Panc1 (cell line): Measurements from ENCODE around the gene DPH1. TPM values are rescaled to one million over a fixed set of nuclear protein-coding genes. Genes with fewer than 3 reads are reported as not detected.

Experiments
- ATAC-seq: fragments of 200-7000 bp; cut with Tn5 transposase; 2 replicates; pipeline ENCODE4 v1.9.1; 2020; ENCODE audit warnings: mild to moderate bottlenecking, moderate library complexity
- BruUV-seq: library from RNA; stranded (reverse); fragments of 400-500 nt; replicated peaks from 2 replicates; lab custom pipeline; 2021; lab: Mats Ljungman, UMichigan
- CTCF ChIA-PET: fragments of 300-600 bp; sonication (Branson Sonifier 250); formaldehyde crosslinking; loops from one replicate; lab custom pipeline; 2022; ENCODE audit warnings: antibody characterized with exemption; lab: Charles Lee
- POLR2A ChIA-PET: fragments of 300-600 bp; sonication (Branson Sonifier 250); formaldehyde crosslinking; loops from one replicate; lab custom pipeline; 2022; ENCODE audit warnings: antibody characterized with exemption; lab: Charles Lee
- DNase-seq: peaks from one replicate; pipeline ENCODE4 v3.0.0-alpha.2; 2010; ENCODE audit warnings: low read depth, low spot score
- H3K27ac ChIP-seq: 2 replicates; pipeline ENCODE4 v1.5.1; 2011; ENCODE audit warnings: mild to moderate bottlenecking, low read length, inconsistent platforms
- H3K27me3 ChIP-seq: fragments of 200-500 bp; sonication (Bioruptor generic); 2 replicates; pipeline ENCODE4 v1.6.0; 2014; ENCODE audit warnings: low read length, inconsistent platforms; ENCODE audit not compliant: control insufficient read depth, insufficient read depth
- H3K36me3 ChIP-seq: fragments of 200-500 bp; sonication (Bioruptor generic); 2 replicates; pipeline ENCODE4 v1.5.1; 2014; ENCODE audit warnings: inconsistent platforms, mild to moderate bottlenecking, low read length, moderate library complexity; ENCODE audit not compliant: control insufficient read depth, insufficient read depth
- H3K4me1 ChIP-seq: 2 replicates; pipeline ENCODE4 v1.5.1; 2011; ENCODE audit warnings: inconsistent platforms, mild to moderate bottlenecking, low read length, moderate library complexity; ENCODE audit not compliant: control insufficient read depth, insufficient read depth
- H3K4me3 ChIP-seq, 2 experiments: 2 replicates each; pipeline ENCODE4 v1.5.1; 2011 to 2012; ENCODE audit warnings: low read depth in 2 of 2, low read length in 2 of 2, mild to moderate bottlenecking in 2 of 2, inconsistent platforms in 1 of 2, moderate library complexity in 1 of 2
- H3K9me3 ChIP-seq: fragments of 200-500 bp; sonication (Bioruptor generic); 2 replicates; pipeline ENCODE4 v1.5.1; 2014; ENCODE audit warnings: low read depth, mild to moderate bottlenecking, inconsistent platforms, low read length, moderate library complexity; ENCODE audit not compliant: control insufficient read depth, insufficient read depth
- POLR2AphosphoS5 ChIP-seq: IDR thresholded peaks from 2 replicates; pipeline ENCODE4 v1.6.1; 2012; ENCODE audit warnings: mild to moderate bottlenecking, low read depth, low read length, moderate library complexity
- SIN3A ChIP-seq: IDR thresholded peaks from 2 replicates; pipeline ENCODE4 v1.6.1; 2012; ENCODE audit warnings: low read depth, mild to moderate bottlenecking, low read length, moderate library complexity, borderline replicate concordance; ENCODE audit not compliant: insufficient read depth
- TCF7L2 ChIP-seq: IDR thresholded peaks from 2 replicates; pipeline ENCODE4 v1.6.1; 2011; ENCODE audit warnings: mild to moderate bottlenecking, low read depth, low read length, inconsistent platforms
- in situ Hi-C: cut with HindIII; loops from 2 replicates; pipeline ENCODE4 v1.10.0; 2016; ENCODE audit warnings: low sequenced_read_pairs, low pct_unique_long_range_greater_than_20kb
- intact Hi-C: fragments of 100-400 bp; cut with micrococcal nuclease; formaldehyde crosslinking; loops from one replicate; pipeline ENCODE4 v1.10.0; 2022; ENCODE audit not compliant: unreplicated experiment
- total RNA-seq: library from RNA; stranded (reverse); gene quantifications from one replicate; pipeline ENCODE4 v1.2.1, GENCODE V29; 2021; ENCODE audit not compliant: unreplicated experiment
- TF ChIP-seq, protein P1 (sequence below), 2 experiments: IDR thresholded peaks; 2 replicates each; pipeline ENCODE4 v1.6.1; 2011 to 2012; ENCODE audit warnings: low read depth in 2 of 2, control low read depth in 1 of 2, low read length in 1 of 2, mild to moderate bottlenecking in 1 of 2, moderate library complexity in 1 of 2; ENCODE audit not compliant: insufficient read depth in 1 of 2
- TF ChIP-seq, protein P2 (sequence below): fragments of 450-650 bp; IDR thresholded peaks from 2 replicates; pipeline ENCODE4 v1.5.1; 2017; ENCODE audit warnings: mild to moderate bottlenecking

The DPH1 gene
- total RNA-seq, 1 experiment from 2014 or later, result 24.3 TPM

DNA sequence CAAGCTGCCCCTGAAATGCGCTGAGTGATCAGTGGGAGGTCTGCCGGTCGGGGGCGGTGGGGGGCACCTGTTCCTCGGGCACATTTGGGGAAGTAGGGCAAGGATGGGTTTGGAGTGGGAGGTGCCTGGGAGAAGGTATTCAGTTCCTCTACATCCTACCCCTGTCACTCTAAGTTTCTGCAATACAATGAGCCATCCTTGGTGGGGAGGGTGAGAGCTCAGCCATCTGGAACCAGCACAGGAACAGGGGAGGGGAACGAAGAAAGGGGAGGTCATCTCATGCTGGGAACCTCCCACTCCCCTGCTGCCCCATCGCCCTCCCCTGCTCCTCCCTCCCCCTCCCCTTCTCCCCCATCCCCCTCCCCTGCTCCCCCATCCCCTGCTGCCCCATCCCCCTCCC, 4.2 kb downstream of the DPH1 start:
- in situ Hi-C loops, result no loop called here

DNA sequence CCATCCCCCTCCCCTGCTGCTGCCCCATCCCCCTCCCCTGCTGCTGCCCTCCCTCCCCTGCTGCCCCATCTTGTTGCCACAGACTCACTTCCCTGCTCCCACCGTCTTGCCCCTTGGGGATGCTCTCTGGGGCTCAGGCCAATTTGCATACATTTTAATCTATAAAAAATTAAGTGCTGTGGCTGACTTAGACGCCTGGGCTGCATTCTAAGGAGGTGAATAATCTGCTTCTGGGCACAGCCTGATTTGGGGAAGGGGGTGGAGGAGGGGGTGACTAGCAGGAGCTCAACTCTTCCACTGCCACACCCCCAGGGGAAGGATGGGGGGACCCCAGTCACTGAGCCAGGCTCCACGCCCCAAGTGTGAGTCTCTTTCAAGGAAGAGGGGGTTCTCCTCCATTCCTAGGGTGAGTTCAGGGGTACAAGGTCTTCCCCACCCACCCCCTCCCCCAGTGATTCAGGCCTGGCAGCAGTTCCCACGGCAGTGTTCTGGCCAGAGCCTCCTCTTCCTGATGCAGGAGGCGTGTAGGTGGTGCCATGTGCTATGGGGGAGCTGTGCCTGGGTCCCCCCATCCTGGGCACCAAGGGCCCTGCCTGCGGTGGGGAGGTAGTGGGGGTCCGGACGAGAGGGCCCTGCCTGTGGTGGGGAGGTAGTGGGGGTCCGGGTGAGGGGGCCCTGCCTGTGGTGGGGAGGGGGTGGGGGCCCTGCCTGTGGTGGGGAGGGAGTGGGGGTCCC, 5.0 kb downstream of the DPH1 start:
- H3K27ac ChIP-seq, result no peak overlapping the region
- CTCF ChIA-PET, result no interaction called here

More for the DNA sequence above, 4.2 kb downstream of the DPH1 start:
- Histone ChIP-seq H3K27ac (no peak overlapping the region), H3K4me3 (no peak overlapping the region), H3K27me3 (no peaks in the 10 kb centered on the region), H3K4me1 (peaks cover 3% of the 10 kb centered on the region; the same call in 1 of the 2 replicates), H3K9me3 (no peaks in the 10 kb centered on the region), H3K36me3 (no peaks in the 10 kb centered on the region; the same call in 1 of the 2 replicates)
- ChIA-PET CTCF (no interaction called here), POLR2A (no interaction called here)
- DNase-seq (no peak), ATAC-seq (no peak)
- BruUV-seq, result no TSS peak
- intact Hi-C loops, result no loop called here
- TF ChIP-seq TCF7L2 (no peak), POLR2AphosphoS5 (no peak), SIN3A (no peak)
- TF ChIP-seq, protein P1, sequence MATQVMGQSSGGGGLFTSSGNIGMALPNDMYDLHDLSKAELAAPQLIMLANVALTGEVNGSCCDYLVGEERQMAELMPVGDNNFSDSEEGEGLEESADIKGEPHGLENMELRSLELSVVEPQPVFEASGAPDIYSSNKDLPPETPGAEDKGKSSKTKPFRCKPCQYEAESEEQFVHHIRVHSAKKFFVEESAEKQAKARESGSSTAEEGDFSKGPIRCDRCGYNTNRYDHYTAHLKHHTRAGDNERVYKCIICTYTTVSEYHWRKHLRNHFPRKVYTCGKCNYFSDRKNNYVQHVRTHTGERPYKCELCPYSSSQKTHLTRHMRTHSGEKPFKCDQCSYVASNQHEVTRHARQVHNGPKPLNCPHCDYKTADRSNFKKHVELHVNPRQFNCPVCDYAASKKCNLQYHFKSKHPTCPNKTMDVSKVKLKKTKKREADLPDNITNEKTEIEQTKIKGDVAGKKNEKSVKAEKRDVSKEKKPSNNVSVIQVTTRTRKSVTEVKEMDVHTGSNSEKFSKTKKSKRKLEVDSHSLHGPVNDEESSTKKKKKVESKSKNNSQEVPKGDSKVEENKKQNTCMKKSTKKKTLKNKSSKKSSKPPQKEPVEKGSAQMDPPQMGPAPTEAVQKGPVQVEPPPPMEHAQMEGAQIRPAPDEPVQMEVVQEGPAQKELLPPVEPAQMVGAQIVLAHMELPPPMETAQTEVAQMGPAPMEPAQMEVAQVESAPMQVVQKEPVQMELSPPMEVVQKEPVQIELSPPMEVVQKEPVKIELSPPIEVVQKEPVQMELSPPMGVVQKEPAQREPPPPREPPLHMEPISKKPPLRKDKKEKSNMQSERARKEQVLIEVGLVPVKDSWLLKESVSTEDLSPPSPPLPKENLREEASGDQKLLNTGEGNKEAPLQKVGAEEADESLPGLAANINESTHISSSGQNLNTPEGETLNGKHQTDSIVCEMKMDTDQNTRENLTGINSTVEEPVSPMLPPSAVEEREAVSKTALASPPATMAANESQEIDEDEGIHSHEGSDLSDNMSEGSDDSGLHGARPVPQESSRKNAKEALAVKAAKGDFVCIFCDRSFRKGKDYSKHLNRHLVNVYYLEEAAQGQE (IDR thresholded peaks at IDR 0.05; ENCODE audit: insufficient read depth in 1 of 2, low read depth in 2 of 2, low read length in 1 of 2), result no peak
- TF ChIP-seq, protein P2, sequence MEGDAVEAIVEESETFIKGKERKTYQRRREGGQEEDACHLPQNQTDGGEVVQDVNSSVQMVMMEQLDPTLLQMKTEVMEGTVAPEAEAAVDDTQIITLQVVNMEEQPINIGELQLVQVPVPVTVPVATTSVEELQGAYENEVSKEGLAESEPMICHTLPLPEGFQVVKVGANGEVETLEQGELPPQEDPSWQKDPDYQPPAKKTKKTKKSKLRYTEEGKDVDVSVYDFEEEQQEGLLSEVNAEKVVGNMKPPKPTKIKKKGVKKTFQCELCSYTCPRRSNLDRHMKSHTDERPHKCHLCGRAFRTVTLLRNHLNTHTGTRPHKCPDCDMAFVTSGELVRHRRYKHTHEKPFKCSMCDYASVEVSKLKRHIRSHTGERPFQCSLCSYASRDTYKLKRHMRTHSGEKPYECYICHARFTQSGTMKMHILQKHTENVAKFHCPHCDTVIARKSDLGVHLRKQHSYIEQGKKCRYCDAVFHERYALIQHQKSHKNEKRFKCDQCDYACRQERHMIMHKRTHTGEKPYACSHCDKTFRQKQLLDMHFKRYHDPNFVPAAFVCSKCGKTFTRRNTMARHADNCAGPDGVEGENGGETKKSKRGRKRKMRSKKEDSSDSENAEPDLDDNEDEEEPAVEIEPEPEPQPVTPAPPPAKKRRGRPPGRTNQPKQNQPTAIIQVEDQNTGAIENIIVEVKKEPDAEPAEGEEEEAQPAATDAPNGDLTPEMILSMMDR, result no peak

More for the DNA sequence above, 5.0 kb downstream of the DPH1 start:
- POLR2A ChIA-PET, result no interaction called here
- intact Hi-C loops, result no loop called here
- ATAC-seq (no peak), DNase-seq (no peak)
- Histone ChIP-seq H3K4me1 (peaks cover 3% of the 10 kb centered on the region; the same call in 1 of the 2 replicates), H3K4me3 (no peak overlapping the region), H3K36me3 (no peaks in the 10 kb centered on the region; the same call in 1 of the 2 replicates), H3K9me3 (no peaks in the 10 kb centered on the region), H3K27me3 (no peaks in the 10 kb centered on the region)
- BruUV-seq, result no TSS peak
- TF ChIP-seq, protein P1 (IDR thresholded peaks at IDR 0.05; ENCODE audit: insufficient read depth in 1 of 2, low read depth in 2 of 2, low read length in 1 of 2), result no peak
- TF ChIP-seq POLR2AphosphoS5, result no peak
- TF ChIP-seq, protein P2, result no peak
- no peak for TF ChIP-seq SIN3A
- no peak for TF ChIP-seq TCF7L2
- in situ Hi-C loops, result no loop called here
